ENCODE measurements around the gene DENND4A. TPM values are rescaled to one million over a fixed set of nuclear protein-coding genes. Genes with fewer than 3 reads are reported as not detected.
A peak's percentile ranks its signal among the peaks of the same experiment; 100 is the strongest.

DENND4A gene
- total RNA-seq, 1 donor from 2014 or later: 9.1 TPM

- Mint-ChIP-seq H3K4me1 (peaks cover 20% of the 10 kb centered on the region), H3K4me3 (peak overlapping the region; percentile 68), H3K9me3 (no peaks in the 10 kb centered on the region), H3K36me3 (ENCODE audit: low read depth) (no peaks in the 10 kb centered on the region), H3K27me3 (ENCODE audit: low read depth) (no peaks in the 10 kb centered on the region), H3K27ac (ENCODE audit: unreplicated experiment) (no peak overlapping the region)
- TF ChIP-seq, protein P1, sequence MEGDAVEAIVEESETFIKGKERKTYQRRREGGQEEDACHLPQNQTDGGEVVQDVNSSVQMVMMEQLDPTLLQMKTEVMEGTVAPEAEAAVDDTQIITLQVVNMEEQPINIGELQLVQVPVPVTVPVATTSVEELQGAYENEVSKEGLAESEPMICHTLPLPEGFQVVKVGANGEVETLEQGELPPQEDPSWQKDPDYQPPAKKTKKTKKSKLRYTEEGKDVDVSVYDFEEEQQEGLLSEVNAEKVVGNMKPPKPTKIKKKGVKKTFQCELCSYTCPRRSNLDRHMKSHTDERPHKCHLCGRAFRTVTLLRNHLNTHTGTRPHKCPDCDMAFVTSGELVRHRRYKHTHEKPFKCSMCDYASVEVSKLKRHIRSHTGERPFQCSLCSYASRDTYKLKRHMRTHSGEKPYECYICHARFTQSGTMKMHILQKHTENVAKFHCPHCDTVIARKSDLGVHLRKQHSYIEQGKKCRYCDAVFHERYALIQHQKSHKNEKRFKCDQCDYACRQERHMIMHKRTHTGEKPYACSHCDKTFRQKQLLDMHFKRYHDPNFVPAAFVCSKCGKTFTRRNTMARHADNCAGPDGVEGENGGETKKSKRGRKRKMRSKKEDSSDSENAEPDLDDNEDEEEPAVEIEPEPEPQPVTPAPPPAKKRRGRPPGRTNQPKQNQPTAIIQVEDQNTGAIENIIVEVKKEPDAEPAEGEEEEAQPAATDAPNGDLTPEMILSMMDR (conservative IDR thresholded peaks at IDR 0.05): no peak
- DNase-seq (ENCODE audit: low read depth, low spot score): no peak
Measured at GRCh38 chr15:65789759-65790425, 2.2 kb downstream of the DENND4A start.

GRCh38 chr15:65789105-65789504, 3.0 kb downstream of the DENND4A start:
- no peaks in the 10 kb centered on the region for H3K36me3 Mint-ChIP-seq (ENCODE audit: low read depth)
- H3K27me3 Mint-ChIP-seq (ENCODE audit: low read depth): no peaks in the 10 kb centered on the region
- no peak for DNase-seq (ENCODE audit: low read depth, low spot score)
- H3K4me3 Mint-ChIP-seq: peak overlapping the region; percentile 68
- no peak overlapping the region for H3K27ac Mint-ChIP-seq (ENCODE audit: unreplicated experiment)
- no peaks in the 10 kb centered on the region for H3K9me3 Mint-ChIP-seq
- TF ChIP-seq, protein P1 (conservative IDR thresholded peaks at IDR 0.05): no peak
- peaks cover 20% of the 10 kb centered on the region for H3K4me1 Mint-ChIP-seq

DNA sequence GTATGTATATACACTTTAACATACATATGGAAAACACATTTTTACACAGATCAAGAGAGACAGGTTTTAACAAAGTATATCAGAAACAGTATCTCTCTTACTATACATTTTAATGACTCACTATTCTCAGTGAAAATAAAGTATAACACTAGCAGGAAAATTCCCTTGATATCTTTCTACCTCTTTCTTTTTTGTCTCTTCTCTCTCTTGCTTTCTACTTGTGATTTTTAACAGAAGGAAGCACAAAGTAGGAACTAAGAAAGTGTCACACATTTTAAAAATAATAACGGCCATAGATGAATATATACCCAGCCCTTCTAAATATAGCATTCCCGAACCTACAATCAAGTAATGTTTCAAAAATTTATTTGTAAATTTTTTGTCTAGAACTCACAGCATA, 4.8 kb downstream of the DENND4A start:
- Mint-ChIP-seq H3K9me3 (no peaks in the 10 kb centered on the region), H3K36me3 (ENCODE audit: low read depth) (no peaks in the 10 kb centered on the region), H3K27me3 (ENCODE audit: low read depth) (no peaks in the 10 kb centered on the region), H3K4me3 (peak overlapping the region; percentile 32), H3K27ac (ENCODE audit: unreplicated experiment) (no peak overlapping the region), H3K4me1 (peaks cover 11% of the 10 kb centered on the region)
- TF ChIP-seq, protein P1 (conservative IDR thresholded peaks at IDR 0.05): no peak
- no peak for DNase-seq (ENCODE audit: low read depth, low spot score)

DNA sequence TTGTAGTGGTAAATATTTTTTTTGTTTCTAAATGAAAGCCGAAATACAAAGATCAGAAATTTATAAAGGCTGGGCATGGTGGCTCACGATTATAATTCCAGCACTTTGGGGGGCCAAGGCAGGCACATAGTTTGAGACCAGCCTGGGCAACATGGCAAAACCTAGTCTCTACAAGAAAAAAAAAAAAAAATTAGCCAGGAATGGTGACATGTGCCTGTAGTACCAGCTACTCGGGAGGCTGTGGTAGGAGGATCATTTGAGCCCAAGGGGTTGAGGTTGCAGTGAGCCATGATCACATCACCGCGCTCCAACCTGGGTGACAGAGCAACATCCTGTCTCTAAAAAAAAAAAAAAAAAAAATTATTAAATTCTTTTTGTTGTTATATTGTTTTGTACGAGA, 6.9 kb downstream of the DENND4A start:
- Mint-ChIP-seq H3K27me3 (ENCODE audit: low read depth) (no peaks in the 10 kb centered on the region), H3K27ac (ENCODE audit: unreplicated experiment) (no peak overlapping the region), H3K36me3 (ENCODE audit: low read depth) (no peaks in the 10 kb centered on the region), H3K4me1 (no peaks in the 10 kb centered on the region), H3K9me3 (no peaks in the 10 kb centered on the region), H3K4me3 (no peak overlapping the region)
- TF ChIP-seq, protein P1 (conservative IDR thresholded peaks at IDR 0.05): no peak
- DNase-seq (ENCODE audit: low read depth, low spot score): no peak

DNA sequence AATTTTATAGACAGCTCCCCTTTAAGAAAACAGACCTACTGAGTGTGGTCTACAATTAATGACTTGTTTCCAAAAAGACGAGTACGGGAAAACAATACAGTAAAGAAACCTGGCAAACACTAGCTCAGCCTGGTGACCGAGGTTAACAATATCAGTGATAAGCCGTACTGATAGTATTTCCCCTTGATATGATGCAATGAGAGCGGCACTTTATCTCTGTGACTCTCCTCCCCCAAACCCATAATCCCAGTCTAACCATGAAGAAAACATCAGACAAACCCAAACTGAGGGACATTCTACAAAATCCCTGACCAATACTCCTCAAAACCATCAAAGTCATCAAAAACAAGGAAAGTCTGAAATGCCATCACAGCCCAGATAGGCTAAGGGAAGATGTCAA, 8.2 kb downstream of the DENND4A start:
- Mint-ChIP-seq H3K9me3 (no peaks in the 10 kb centered on the region), H3K27ac (ENCODE audit: unreplicated experiment) (no peak overlapping the region), H3K4me1 (no peaks in the 10 kb centered on the region), H3K27me3 (ENCODE audit: low read depth) (no peaks in the 10 kb centered on the region), H3K36me3 (ENCODE audit: low read depth) (no peaks in the 10 kb centered on the region), H3K4me3 (no peak overlapping the region)
- TF ChIP-seq, protein P1 (conservative IDR thresholded peaks at IDR 0.05): no peak
- no peak for DNase-seq (ENCODE audit: low read depth, low spot score)

Data from neural crest cell (in vitro differentiated cells).